GM21528 (cell line): Measurements from ENCODE around the gene PRDM10.

Source experiments
- ATAC-seq: cut with Tn5 transposase; IDR thresholded peaks from one replicate; pipeline ENCODE4 v1.9.1; 2021; ENCODE audit warnings: mild to moderate bottlenecking, moderate library complexity; ENCODE audit not compliant: unreplicated experiment, low FRiP score

The PRDM10 gene

GRCh38 chr11:129947474-129947873 lies 55.2 kb downstream of the PRDM10 start:
- no peak for ATAC-seq

DNA sequence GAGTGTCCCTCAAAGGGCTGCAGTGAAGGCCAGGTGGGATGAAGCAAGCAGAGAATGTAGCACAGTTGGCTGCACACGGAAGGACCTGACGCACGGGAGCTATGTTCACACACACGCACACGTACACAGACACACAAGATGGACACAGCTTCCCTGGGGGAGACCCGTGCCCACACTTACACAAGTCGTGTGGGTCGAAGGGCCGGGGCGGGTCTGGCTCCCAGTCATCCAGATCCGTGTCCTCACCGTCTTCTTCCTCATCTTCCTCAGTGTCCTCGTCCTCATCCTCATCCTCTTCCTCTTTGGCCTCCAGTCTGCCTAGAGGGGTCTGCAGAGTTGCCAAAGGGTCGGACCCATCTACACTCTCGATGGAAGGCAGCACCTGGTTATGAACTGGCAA lies 55.7 kb downstream of the PRDM10 start:
- ATAC-seq: no peak

GRCh38 chr11:129946256-129946655 lies 56.4 kb downstream of the PRDM10 start:
- ATAC-seq: no peak

- no peak for ATAC-seq
Measured at GRCh38 chr11:129945373-129945772, 57.3 kb downstream of the PRDM10 start.

DNA sequence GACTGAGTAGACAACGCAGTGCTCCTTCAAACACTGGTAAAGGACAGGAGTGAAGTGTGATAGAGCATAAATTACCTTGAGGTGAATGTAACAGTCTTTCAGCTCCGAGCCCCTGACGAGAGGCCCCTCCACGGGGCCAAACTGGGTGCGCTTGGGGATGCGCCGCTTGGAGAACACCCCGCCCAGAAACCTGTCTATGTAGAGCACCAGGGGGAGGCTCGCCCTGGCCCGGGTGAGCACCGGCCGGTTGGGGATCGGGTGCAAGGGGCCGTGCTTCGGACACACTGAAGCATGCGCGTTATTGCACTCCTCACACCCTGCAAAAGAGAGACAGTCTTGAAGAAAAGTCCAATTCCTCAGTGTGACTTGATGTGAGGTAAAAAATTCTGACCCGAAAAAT lies 57.9 kb downstream of the PRDM10 start:
- ATAC-seq: no peak

- no peak for ATAC-seq
Measured at GRCh38 chr11:129943036-129943435, 59.6 kb downstream of the PRDM10 start.

DNA sequence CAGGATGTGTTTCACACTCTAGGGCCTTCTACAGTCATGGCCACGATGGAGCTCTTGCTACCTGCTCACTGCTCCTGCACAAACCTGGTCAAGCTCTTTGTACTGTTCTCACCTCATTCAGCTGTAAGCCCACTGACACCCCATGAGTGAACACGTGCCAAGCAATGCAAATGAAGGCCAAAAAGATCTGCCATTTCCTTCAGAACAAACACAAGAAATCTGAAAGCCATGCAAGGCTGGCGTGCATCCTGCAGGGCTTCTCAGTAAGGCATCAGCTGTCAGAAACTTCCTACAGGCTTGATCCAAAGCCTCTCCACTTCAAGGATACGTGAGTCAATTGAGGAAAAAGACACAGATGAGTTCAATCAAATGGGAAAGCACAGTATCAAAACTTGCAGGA lies 63.1 kb downstream of the PRDM10 start:
- no peak for ATAC-seq

GRCh38 chr11:129938764-129939163 lies 63.9 kb downstream of the PRDM10 start:
- ATAC-seq: no peak

DNA sequence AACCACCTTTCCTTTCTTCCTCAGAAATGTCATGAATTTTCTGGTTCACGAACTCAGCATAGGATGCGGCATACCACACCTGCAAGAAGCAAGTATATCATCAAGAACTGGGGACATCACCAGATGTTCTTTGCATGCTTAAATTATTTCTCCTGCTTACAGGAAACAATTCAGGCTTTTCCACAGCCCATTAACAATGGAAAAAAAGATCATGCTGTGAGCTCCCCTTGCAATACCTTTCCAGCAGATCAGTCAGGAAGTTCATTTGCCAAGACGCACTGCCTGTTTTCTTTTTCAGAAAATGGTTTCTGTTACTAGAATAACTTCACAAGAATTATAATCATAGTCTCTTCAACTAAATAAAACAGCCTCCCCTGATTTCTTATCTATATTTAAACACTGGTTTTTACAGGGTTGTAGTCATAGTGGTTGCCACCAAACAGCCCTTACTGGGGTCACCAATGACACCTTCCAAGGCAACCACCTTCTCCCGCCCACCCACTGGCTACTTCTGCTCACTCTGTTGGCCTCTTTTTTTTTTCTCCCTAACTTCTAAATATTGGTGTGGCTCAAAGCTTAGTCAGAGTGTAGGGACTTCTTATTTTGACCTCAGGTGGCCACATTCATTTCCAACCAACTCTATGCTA lies 64.9 kb downstream of the PRDM10 start:
- ATAC-seq: no peak

GRCh38 chr11:129935723-129936122 lies 66.9 kb downstream of the PRDM10 start:
- no peak for ATAC-seq

DNA sequence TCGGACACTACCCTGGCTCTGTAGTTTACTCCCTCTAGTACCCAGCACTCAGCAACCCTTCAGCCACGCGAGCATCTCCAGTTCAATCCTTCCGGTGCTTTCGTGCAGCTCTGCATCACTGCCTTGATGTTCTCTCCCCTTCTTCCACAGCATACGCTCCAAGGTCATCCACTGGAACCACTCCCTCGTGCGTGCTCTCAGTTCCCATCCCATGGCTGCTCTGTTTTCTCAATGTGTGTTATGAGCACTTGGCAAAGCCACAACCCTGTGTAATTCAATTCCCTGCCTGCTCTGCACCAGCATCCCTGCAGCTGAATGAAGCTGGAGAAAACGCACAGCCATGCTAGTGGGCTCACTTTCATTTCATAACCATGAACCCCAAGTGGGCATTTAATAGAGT lies 68.7 kb downstream of the PRDM10 start:
- no peak for ATAC-seq

- ATAC-seq: no peak
Measured at GRCh38 chr11:129933262-129933661, 69.4 kb downstream of the PRDM10 start.

DNA sequence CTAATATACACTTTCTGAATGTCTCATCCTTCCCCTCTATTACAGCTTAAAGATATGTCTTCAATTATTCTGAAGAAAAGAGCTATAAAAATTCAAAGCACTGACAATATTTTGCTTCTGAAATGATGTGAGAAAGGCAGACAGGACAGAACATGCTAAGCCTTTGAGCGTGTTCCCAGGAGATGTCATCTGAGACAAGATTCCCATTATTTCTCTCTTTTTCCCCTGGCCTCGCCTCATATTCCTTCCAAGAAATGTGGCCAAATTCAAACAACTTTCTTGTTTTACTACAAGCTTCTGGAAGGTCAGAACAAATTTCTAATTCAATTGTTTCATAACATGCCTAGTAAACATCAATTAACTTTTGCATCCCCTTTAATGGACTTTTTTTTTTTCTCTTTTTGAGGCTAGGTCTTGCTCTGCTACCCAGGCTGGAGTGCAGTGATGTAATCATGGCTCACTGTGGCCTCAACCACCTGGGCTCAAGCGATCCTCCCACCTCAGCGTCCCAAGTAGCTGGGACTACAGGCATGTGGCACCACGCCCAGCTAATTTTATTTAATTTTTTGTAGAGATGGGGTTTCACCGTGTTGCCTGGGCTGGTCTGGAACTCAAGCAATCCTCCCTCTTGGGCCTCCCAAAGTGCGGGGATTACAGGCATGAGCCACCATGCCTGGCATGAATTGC lies 70.1 kb downstream of the PRDM10 start:
- ATAC-seq: no peak

DNA sequence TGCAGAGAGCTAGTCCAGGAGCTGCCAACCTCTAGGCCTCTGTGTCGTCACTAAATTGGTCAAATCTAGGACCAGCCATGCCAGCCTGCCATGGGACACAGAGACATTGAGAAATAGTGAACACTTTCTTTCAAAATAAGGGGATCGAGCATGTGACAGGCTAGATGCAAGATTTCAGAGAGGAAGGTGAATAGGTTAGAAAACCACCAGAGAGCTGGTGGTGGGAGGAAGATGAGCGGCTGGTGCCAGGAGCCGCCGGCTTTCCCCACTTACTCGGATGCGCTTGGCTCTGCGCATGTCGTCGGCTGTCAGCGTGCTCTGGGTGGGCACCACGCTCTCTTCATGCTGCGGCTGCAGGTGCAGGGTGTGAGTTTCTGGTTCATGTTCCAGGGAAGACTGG lies 71.9 kb downstream of the PRDM10 start:
- no peak for ATAC-seq

DNA sequence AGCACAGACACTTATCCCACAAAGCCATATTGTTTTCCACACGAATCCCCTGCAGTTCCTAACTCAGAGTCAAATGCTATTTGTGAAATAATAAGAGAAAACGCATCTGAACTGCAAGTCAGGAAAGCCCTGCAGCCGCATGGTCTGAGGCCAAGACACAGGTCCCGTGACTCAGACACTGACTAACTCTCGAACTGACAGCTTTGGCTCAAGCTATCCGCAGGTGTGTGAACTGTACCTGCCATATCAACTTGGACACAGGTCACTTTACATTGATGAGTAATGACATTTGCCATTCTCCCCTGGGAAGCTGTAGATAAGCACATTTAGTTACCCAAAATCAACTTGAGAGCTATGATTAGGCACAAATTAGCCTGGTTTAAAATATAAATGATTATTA lies 72.3 kb downstream of the PRDM10 start:
- no peak for ATAC-seq

- no peak for ATAC-seq
Measured at GRCh38 chr11:129929721-129930120, 72.9 kb downstream of the PRDM10 start.

GRCh38 chr11:129928923-129929692 lies 73.5 kb downstream of the PRDM10 start:
- no peak for ATAC-seq

DNA sequence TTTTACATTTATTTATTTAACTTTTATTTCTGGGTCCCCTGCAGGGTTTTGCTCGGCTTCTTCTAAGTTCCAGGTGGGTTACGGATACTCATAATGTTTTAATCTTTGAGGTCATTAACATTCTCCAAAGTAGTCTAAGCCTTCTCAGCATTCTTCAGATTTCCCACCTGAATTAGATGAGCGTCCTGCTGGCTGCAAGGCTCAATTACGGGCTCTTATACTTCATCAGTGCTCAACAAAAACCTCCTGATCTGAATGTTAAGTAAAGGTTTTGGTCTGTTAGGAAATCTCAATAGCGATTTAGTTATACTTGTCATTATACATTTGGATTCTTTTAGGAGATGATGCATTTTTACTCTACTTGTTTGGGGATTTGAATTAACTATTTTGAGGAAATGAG lies 80.0 kb downstream of the PRDM10 start:
- ATAC-seq: no peak

GRCh38 chr11:129918361-129918760 lies 84.3 kb downstream of the PRDM10 start:
- no peak for ATAC-seq

DNA sequence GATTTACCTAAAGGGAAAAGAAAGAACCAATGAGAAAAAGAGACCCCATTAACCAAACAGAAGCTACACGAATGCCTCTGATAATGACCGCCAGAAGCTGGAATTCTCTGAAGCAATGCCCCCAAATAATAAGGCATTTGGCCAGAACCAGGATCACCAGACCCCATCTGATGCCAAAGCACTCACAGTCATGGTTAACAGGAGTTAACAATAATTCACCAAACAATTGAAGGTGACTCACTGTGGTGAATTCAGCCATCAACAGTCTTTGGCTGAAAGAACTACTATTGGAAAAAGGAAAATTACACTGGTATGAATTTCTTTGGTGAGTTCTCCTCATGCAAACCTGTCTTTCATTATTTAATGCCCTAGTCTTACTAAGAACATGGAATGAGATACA lies 85.4 kb downstream of the PRDM10 start:
- no peak for ATAC-seq

DNA sequence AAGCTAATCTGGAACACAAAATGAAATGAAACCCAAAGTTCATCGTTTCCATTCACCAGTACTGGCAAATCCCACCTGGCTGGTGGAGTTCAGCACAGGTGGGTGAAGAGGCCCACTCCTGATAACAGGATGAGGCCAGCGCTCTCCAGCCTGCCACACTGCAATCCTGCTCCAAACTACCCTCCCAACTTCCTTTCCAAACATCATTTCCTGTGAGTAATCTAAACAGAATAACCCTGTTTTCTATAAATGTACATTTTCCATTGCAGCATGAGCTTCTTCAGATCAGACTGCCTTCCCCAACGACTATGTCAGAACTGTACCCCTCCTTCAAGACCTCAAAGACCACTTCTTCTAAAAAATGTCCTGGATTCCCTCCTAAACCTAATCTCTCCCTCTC lies 91.3 kb downstream of the PRDM10 start:
- ATAC-seq: no peak

DNA sequence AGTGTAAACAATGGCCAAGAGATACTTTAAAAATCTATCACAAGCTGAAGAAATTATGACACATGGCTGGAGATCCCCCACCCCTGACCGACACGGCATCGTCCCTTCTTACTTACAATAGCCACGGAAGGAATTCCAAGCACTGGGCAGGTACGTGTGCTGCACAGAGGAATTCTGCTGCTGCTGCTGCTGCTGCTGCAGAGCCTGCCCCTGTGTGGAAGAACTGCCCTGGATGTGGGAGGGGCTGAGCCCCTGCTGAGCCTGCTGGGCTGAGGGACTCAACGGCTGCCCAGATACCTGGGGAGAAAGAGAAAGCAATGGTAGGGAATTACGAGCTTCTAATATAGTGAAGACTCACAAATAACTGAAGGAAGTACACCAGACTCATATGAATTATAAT lies 92.3 kb downstream of the PRDM10 start:
- no peak for ATAC-seq
